MCF 10A (cell line): ENCODE results near the gene CYBRD1. TPM values are rescaled to one million over a fixed set of nuclear protein-coding genes. Genes with fewer than 3 reads are reported as not detected.

Experiments
- BruUV-seq: library from RNA; stranded (reverse); fragments of 400-500 nt; replicated peaks from 2 replicates; lab custom pipeline; 2021; lab: Mats Ljungman, UMichigan
- CTCF ChIA-PET: fragments of 300-600 bp; sonication (Branson Sonifier 250); formaldehyde crosslinking; extraction: SDS; loops from one replicate; lab custom pipeline; 2021; ENCODE audit warnings: antibody characterized with exemption, inconsistent platforms; lab: Yijun Ruan, JAX
- POLR2A ChIA-PET: fragments of 300-600, 350-650 bp; sonication (Branson Sonifier 250); formaldehyde crosslinking; extraction: SDS; loops from one replicate; lab custom pipeline; 2020; ENCODE audit warnings: antibody characterized with exemption, inconsistent platforms; lab: Yijun Ruan, JAX
- DNase-seq: peaks from one replicate; pipeline ENCODE4 v3.0.0-alpha.2; 2018; ENCODE audit not compliant: unreplicated experiment
- H3K27ac Mint-ChIP-seq: one replicate; pipeline ENCODE4 v1.8.0; 2022; ENCODE audit warnings: mild to moderate bottlenecking, low read depth, mixed read lengths; ENCODE audit not compliant: unreplicated experiment
- H3K27me3 Mint-ChIP-seq: one replicate; pipeline ENCODE4 v1.8.0; 2022; ENCODE audit warnings: mixed read lengths; ENCODE audit not compliant: insufficient read depth, unreplicated experiment
- H3K36me3 Mint-ChIP-seq: one replicate; pipeline ENCODE4 v1.8.0; 2022; ENCODE audit warnings: mild to moderate bottlenecking, moderate library complexity, mixed read lengths; ENCODE audit not compliant: insufficient read depth, unreplicated experiment
- H3K4me1 Mint-ChIP-seq: one replicate; pipeline ENCODE4 v1.8.0; 2022; ENCODE audit warnings: mixed read lengths; ENCODE audit not compliant: insufficient read depth, unreplicated experiment
- H3K4me3 Mint-ChIP-seq: one replicate; pipeline ENCODE4 v1.8.0; 2022; ENCODE audit warnings: mild to moderate bottlenecking, moderate library complexity, mixed read lengths; ENCODE audit not compliant: unreplicated experiment
- H3K9me3 Mint-ChIP-seq: one replicate; pipeline ENCODE4 v1.8.0; 2022; ENCODE audit warnings: mixed read lengths; ENCODE audit not compliant: unreplicated experiment
- CTCF ChIP-seq: fragments of 200-600 bp; IDR thresholded peaks from one replicate; pipeline ENCODE4 v1.8.0; 2022; ENCODE audit warnings: antibody characterized with exemption, mild to moderate bottlenecking; ENCODE audit not compliant: unreplicated experiment
- intact Hi-C: fragments of 100-400 bp; cut with micrococcal nuclease; formaldehyde crosslinking; loops from 2 replicates; pipeline ENCODE4 v1.14.1; 2022
- total RNA-seq: library from RNA; stranded (reverse); gene quantifications from 2 replicates; pipeline ENCODE4 v1.2.3, GENCODE V29; 2022

The CYBRD1 gene
- total RNA-seq, 1 experiment from 2014 or later = 15.8 TPM

- intact Hi-C loops = no loop called here
- no peaks in the 10 kb centered on the region for H3K27me3 Mint-ChIP-seq
- peaks cover 18% of the 10 kb centered on the region for H3K4me1 Mint-ChIP-seq
- POLR2A ChIA-PET = interaction anchor here (0.7 to 0.8 kb wide), 2 partner anchors 8 to 10 kb away, joined by 4 read pairs; partner anchors contain the start of gene CYBRD1
- no TSS peak for BruUV-seq
- CTCF ChIA-PET = no interaction called here
- DNase-seq = no peak
- no peaks in the 10 kb centered on the region for H3K9me3 Mint-ChIP-seq
- H3K27ac Mint-ChIP-seq = no peak overlapping the region
- H3K4me3 Mint-ChIP-seq = no peak overlapping the region
- no peak for TF ChIP-seq CTCF
- H3K36me3 Mint-ChIP-seq = no peaks in the 10 kb centered on the region
These were observed 8.5 kb upstream of the CYBRD1 start for GRCh38 chr2:171513719-171514160.

GRCh38 chr2:171514908-171515582, 7.2 kb upstream of the CYBRD1 start:
- Mint-ChIP-seq H3K36me3 (no peaks in the 10 kb centered on the region), H3K27me3 (no peaks in the 10 kb centered on the region), H3K9me3 (no peaks in the 10 kb centered on the region), H3K4me3 (no peak overlapping the region), H3K27ac (no peak overlapping the region), H3K4me1 (peaks cover 14% of the 10 kb centered on the region)
- DNase-seq = no peak
- no peak for TF ChIP-seq CTCF
- ChIA-PET CTCF (no interaction called here), POLR2A (interaction anchor here (1.0 kb wide), 1 partner anchor 9 kb away, joined by 5 read pairs; no protein-coding TSS in a partner anchor)
- intact Hi-C loops = no loop called here
- no TSS peak for BruUV-seq

- ChIA-PET POLR2A (interaction anchor here (0.6 to 1.3 kb wide), 4 partner anchors 8 to 83 kb away, joined by 4 to 5 read pairs (median 4); no protein-coding TSS in a partner anchor), CTCF (no interaction called here)
- Mint-ChIP-seq H3K4me3 (no peak overlapping the region), H3K9me3 (no peaks in the 10 kb centered on the region), H3K4me1 (peaks cover 13% of the 10 kb centered on the region), H3K27ac (no peak overlapping the region), H3K36me3 (no peaks in the 10 kb centered on the region), H3K27me3 (no peaks in the 10 kb centered on the region)
- intact Hi-C loops = no loop called here
- no TSS peak for BruUV-seq
- no peak for TF ChIP-seq CTCF
- DNase-seq = peak; percentile 78
These were observed 6.5 kb upstream of the CYBRD1 start for GRCh38 chr2:171515672-171516298.

- ChIA-PET POLR2A (interaction anchor here (1.0 to 1.3 kb wide), 2 partner anchors 14 to 57 kb away, joined by 4 read pairs; no protein-coding TSS in a partner anchor), CTCF (interaction anchor here (0.5 kb wide), 1 partner anchor 443 kb away, joined by 3 read pairs; no protein-coding TSS in a partner anchor)
- Mint-ChIP-seq H3K36me3 (no peaks in the 10 kb centered on the region), H3K27ac (no peak overlapping the region), H3K4me3 (no peak overlapping the region), H3K4me1 (peaks cover 13% of the 10 kb centered on the region), H3K27me3 (no peaks in the 10 kb centered on the region), H3K9me3 (no peaks in the 10 kb centered on the region)
- DNase-seq = no peak
- no TSS peak for BruUV-seq
- TF ChIP-seq CTCF = no peak
- intact Hi-C loops = no loop called here
These were observed 5.5 kb upstream of the CYBRD1 start for GRCh38 chr2:171516793-171517192.
